ENCODE results near the gene RELL2. TPM values are rescaled to one million over a fixed set of nuclear protein-coding genes. Genes with fewer than 3 reads are reported as not detected.

RELL2 gene
- total RNA-seq, 1 donor from 2014 or later, result 3.9 TPM

DNA sequence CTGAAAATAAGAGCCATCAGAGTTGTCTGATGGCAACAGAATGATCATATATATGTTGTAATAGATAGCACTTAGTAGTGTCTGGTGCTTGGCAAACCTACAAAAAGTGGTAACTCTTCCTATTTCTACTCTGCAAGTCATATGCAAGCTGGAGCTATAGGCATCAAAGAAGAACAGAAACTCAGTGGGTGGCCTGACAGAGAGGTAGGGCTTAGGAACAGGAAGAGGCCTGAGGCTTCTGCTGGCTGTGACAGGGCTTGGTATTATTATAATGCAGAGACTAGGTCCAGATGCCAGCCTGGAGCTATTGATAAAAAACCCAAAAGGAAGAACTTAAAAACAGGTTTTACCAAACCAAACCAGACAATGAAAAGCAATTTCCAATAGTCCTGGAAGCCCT lies 13.6 kb upstream of the RELL2 start:
- DNase-seq, result no peak

GRCh38 chr5:141623611-141624010 lies 13.2 kb upstream of the RELL2 start:
- DNase-seq, result no peak

- no peak for DNase-seq
These were observed 8.5 kb upstream of the RELL2 start for GRCh38 chr5:141628175-141628788.

GRCh38 chr5:141630570-141631140 lies 6.1 kb upstream of the RELL2 start:
- DNase-seq, result no peak

GRCh38 chr5:141632650-141633049 lies 4.1 kb upstream of the RELL2 start:
- no peak for DNase-seq

- DNase-seq, result no peak
These were observed 2.8 kb upstream of the RELL2 start for GRCh38 chr5:141633871-141634561.

DNA sequence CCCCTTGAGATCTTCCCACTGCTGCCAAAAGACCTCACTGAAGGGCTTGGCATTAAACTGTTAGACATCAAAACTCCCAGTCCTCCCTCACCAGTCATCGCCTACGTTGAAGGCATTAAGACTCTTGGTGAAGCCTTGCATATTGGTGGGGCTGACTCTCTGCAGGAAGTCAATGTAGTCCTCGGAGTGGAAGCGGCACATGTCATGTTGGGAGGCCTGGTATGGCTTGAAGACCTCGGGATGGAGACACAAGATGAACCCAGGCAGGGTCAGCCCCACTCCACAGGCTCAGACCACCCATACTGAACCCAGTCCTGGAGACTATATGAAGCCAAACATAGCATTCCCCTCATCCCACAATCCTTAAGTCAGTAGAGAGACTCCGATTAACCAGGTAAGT lies 2.1 kb upstream of the RELL2 start:
- no peak for DNase-seq

DNA sequence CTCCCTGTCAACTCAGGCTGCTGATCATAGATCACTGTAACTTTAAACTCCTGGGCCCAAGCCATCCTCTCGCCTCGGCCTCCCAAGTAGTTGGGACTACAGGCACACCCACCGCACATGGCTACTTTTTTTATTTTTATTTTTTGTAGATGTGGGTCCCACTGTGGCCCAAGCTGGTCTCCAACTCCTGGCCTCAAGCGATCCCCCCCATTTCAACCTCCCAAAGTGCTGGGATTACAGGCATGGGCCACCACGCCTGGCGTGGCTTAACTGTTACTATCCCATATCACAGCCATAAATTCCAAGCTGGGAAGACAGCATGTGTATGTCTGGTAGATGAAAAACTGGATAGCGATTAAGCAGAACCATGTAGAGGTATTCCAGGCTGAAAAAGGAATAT lies 1.2 kb upstream of the RELL2 start:
- no peak for DNase-seq

- no peak for DNase-seq
These were observed 738 bp upstream of the RELL2 start for GRCh38 chr5:141636106-141636412.

- DNase-seq, result peak; percentile 10
These were observed 448 bp downstream of the RELL2 start for GRCh38 chr5:141637123-141637766.

- DNase-seq, result peak; percentile 73
These were observed 1.1 kb downstream of the RELL2 start for GRCh38 chr5:141637767-141638419.

DNA sequence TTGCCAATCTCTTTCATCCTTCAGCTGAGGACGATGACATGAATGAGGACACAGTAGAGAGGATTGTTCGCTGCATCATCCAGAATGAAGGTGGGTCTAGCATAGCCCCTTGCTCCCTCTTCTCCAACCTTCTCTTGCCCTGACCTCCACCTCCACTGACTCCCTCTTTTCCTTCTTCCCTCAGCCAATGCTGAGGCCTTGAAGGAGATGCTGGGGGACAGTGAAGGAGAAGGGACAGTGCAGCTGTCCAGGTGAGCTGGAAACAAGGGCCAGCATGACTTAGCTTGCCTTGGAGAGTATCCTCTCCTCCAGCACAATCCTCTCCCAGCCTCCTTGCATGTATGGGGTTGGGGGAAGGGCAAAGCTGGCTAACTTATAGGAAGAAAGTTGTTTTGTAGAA lies 2.0 kb downstream of the RELL2 start:
- DNase-seq, result no peak

DNA sequence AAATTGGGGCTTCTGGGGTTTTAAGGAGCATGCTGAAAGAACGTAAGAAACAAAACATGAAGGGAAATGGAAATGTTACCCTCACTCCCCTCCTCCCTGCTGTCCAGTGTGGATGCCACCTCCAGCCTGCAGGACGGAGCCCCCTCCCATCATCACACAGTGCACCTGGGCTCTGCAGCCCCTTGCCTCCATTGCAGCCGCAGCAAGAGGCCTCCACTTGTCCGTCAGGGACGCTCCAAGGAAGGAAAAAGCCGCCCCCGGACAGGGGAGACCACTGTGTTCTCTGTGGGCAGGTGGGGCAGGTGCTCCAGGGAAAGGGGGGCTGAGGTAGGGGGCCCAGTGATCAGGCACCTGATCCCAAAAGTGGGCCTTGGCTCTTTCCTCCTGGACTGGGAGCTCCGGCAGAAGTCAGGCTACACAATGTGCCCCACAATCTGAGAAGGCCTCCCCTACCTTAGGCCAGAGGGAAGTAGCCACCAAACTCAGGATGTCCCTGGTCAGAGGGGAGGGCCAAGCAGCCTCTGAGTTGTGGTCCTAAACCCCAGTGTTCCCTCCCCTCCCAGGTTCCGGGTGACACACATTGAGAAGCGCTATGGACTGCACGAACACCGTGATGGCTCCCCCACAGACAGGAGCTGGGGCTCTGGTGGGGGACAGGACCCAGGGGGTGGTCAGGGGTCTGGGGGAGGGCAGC lies 2.7 kb downstream of the RELL2 start:
- no peak for DNase-seq

- no peak for DNase-seq
These were observed 3.2 kb downstream of the RELL2 start for GRCh38 chr5:141640051-141640415.

DNA sequence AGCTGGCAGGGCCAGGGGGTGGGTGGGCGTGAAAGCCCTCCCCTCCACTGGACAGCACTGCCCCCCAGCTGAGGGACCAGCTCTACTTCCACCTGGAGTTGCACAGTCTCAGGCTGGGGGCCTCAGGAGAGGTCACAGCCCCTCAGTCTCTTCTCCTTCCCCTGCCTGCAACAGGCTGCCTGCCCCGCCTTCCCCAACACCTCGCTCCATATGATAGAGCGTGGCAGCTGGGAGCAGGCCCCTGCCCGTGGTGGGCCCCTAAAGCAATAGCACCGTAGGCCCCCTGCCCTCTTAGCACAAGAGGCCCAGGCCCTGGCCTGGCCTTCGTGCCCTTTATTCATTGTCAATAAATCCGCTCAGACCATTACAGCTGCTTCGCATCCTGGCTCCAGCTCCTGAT lies 3.9 kb downstream of the RELL2 start:
- no peak for DNase-seq

DNA sequence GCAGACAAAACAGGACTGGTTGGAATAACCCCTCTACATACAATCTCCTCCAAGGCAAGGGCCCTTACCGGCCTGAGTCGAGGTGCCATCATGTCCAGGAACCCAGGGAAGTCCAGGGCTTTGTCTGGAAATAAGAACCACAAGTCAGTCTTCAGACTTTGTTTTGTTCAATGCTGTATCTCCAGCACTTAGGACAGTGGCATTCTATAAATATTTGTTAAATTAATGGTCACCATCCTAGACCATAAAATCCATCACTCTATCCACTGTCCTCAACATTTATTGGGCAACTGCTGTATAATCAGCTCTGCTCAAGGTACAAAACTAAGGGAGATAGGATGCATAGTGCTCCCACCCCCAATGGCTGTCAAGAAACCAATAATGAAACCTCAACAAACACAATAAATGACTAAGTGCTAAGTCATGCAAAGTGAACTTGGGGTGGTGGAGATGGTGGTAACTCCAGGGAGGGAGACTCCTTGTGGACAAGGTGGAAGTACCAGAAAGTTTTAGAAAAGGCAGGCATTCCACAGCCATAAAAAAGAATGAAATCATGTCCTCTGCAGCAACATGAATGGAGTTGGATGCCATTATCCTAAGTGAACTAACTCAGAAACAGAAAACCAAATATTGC lies 5.0 kb downstream of the RELL2 start:
- peak; percentile 79 for DNase-seq

GRCh38 chr5:141646026-141646425 lies 9.2 kb downstream of the RELL2 start:
- DNase-seq, result no peak

GRCh38 chr5:141647242-141647641 lies 10.4 kb downstream of the RELL2 start:
- no peak for DNase-seq

GRCh38 chr5:141647851-141648250 lies 11.1 kb downstream of the RELL2 start:
- DNase-seq, result no peak

DNA sequence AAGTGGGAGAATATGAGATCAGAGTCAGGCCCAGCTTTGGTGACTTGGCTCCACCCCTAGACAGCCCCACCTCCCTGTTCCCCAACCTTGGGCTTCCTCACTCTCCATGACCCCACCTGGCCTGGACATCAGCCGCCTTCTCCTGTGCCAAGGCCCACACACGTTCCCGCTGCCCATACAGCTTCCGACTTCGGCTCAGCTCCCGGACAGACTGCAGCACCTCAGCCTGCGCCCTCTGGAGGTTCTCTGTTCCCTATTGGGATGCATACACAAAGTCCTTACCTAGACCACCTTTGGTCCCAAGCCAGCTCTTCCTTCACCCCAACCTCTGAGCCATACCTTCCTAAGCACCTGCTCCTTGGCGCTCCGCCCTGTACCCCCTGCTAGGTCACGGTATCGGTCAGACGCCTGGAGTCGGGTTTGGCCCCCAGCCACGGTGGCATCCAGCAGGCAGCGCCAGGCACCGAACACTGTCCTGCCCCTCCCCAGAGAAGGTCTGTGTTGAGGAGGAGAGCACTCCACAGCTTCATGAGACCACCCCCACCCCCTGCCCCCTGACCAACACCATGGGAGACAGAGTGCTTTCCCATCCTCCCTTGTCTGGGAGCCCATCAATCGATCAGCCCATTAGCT lies 12.4 kb downstream of the RELL2 start:
- DNase-seq, result no peak

DNA sequence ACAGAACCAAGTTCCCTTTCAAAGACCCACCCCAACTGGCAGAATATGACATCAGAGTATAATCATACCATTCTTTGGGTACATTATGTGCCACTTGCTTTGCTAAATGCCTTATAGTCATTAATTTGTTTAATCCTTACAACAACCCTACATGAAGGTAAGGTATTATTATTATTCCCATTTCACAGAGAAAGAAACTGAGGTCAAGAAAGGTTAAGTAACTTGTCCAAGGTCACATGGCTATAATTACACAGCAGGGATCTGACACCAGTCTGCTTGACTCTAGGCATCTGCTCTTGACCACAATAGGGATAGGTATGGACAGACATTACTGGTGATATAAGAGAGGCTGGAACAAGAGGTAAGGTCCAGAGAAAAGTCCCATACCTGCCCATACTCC lies 13.2 kb downstream of the RELL2 start:
- no peak for DNase-seq

Measured in dermis blood vessel endothelial cell (primary cell).